ENCODE data around the gene YLPM1. TPM values are rescaled to one million over a fixed set of nuclear protein-coding genes. Genes with fewer than 3 reads are reported as not detected.
A peak's percentile ranks its signal among the peaks of the same experiment; 100 is the strongest.

Gene YLPM1
- total RNA-seq, 4 donors from 2014 or later, result 71.3 to 104 (median 84.8) TPM

DNA sequence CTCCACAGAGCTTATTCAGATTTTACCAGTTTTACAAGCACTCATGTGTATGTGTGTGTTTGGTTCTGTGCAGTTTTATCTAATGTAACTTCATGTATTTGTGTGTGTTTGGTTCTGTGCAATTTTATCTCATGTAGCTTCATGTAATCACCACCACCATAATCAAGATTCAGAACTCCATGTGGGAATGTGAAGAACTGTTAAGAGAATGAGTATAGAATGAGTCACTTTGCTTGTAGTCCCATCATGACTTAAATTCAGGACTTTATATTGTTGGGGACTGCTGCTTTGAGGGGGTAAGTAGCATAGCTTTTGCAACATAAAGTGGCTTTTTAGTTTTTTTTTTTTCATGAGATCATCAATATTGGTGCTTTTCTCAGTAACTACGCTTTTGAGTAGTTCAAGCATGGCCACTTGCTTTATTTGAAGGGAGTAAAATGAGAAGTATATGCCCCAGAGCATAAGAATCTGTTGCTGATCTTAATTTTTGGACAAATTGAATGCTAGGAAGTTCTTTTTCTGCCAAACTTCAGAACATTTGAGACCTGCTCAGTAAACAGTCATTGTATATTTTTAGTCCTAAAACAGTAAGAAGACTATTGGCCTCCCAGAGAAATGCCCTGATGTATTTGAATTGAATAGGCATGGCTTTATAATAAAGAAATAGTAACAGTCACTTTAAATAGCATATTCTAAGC, 84.0 kb downstream of the YLPM1 start:
- intact Hi-C loops (cut with DNase I), result no loop called here
- 89% methylated on average over 1 of the region's 1 CpG for WGBS, 2 donors

GRCh38 chr14:74848768-74849167, 85.7 kb downstream of the YLPM1 start:
- intact Hi-C loops (cut with DNase I), result no loop called here
- Histone ChIP-seq H3K36me3 (no peaks in the 10 kb centered on the region), H3K27ac (peak overlapping the region in 1 of 3 donors; percentile 21), H3K9me3 (no peaks in the 10 kb centered on the region), H3K4me3 (replicated peaks in 1 of 3) (no peak overlapping the region), H3K27me3 (no peaks in the 10 kb centered on the region), H3K4me1 (peaks cover 20 to 29% of the 10 kb centered on the region in 2 donors)
- no peak for DNase-seq
- TF ChIP-seq, protein P1, sequence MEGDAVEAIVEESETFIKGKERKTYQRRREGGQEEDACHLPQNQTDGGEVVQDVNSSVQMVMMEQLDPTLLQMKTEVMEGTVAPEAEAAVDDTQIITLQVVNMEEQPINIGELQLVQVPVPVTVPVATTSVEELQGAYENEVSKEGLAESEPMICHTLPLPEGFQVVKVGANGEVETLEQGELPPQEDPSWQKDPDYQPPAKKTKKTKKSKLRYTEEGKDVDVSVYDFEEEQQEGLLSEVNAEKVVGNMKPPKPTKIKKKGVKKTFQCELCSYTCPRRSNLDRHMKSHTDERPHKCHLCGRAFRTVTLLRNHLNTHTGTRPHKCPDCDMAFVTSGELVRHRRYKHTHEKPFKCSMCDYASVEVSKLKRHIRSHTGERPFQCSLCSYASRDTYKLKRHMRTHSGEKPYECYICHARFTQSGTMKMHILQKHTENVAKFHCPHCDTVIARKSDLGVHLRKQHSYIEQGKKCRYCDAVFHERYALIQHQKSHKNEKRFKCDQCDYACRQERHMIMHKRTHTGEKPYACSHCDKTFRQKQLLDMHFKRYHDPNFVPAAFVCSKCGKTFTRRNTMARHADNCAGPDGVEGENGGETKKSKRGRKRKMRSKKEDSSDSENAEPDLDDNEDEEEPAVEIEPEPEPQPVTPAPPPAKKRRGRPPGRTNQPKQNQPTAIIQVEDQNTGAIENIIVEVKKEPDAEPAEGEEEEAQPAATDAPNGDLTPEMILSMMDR (IDR thresholded peaks at IDR 0.05), result no peak
- TF ChIP-seq POLR2A (IDR thresholded peaks at IDR 0.05), result no peak
- WGBS, 2 donors, result 62 to 69% methylated on average over 2 of the region's 2 CpGs

More for the DNA sequence above, 84.0 kb downstream of the YLPM1 start:
- no peak for DNase-seq
- no peaks in the 10 kb centered on the region for H3K9me3 ChIP-seq
- no peaks in the 10 kb centered on the region for H3K27me3 ChIP-seq
- H3K4me3 ChIP-seq (replicated peaks in 1 of 3), result no peak overlapping the region
- no peaks in the 10 kb centered on the region for H3K36me3 ChIP-seq
- no peak overlapping the region for H3K27ac ChIP-seq
- TF ChIP-seq POLR2A (IDR thresholded peaks at IDR 0.05), result no peak
- TF ChIP-seq, protein P1 (IDR thresholded peaks at IDR 0.05), result no peak
- H3K4me1 ChIP-seq, result peaks cover 5 to 14% of the 10 kb centered on the region in 2 donors

- no peak overlapping the region for H3K4me3 ChIP-seq (replicated peaks in 1 of 3)
- no peaks in the 10 kb centered on the region for H3K9me3 ChIP-seq
- no peaks in the 10 kb centered on the region for H3K27me3 ChIP-seq
- intact Hi-C loops (cut with DNase I), result no loop called here
- peak overlapping the region; percentile 83 to 89 (median 85) for H3K27ac ChIP-seq
- WGBS, 2 donors, result 6 to 12% methylated on average over 2 of the region's 2 CpGs
- peaks cover 29 to 37% of the 10 kb centered on the region in 2 donors for H3K4me1 ChIP-seq
- H3K36me3 ChIP-seq, result no peaks in the 10 kb centered on the region
- peak; percentile 35 to 41 for DNase-seq
- TF ChIP-seq, protein P1 (IDR thresholded peaks at IDR 0.05), result peak in 1 of 6 experiments; percentile 14
- peak in 1 of 2 donors; percentile 37 for TF ChIP-seq POLR2A (IDR thresholded peaks at IDR 0.05)
Observed at GRCh38 chr14:74852922-74853530, 89.9 kb downstream of the YLPM1 start.

GRCh38 chr14:74853581-74853980, 90.5 kb downstream of the YLPM1 start:
- Histone ChIP-seq H3K36me3 (no peaks in the 10 kb centered on the region), H3K9me3 (no peaks in the 10 kb centered on the region), H3K4me3 (replicated peaks in 1 of 3) (no peak overlapping the region), H3K27ac (peak overlapping the region; percentile 83 to 89 (median 85)), H3K27me3 (no peaks in the 10 kb centered on the region), H3K4me1 (peaks cover 24 to 37% of the 10 kb centered on the region in 2 donors)
- DNase-seq, result no peak
- TF ChIP-seq, protein P1 (IDR thresholded peaks at IDR 0.05), result no peak
- TF ChIP-seq POLR2A (IDR thresholded peaks at IDR 0.05), result no peak
- intact Hi-C loops (cut with DNase I), result no loop called here
- 56% methylated on average over 4 of the region's 4 CpGs for WGBS, 2 donors

DNA sequence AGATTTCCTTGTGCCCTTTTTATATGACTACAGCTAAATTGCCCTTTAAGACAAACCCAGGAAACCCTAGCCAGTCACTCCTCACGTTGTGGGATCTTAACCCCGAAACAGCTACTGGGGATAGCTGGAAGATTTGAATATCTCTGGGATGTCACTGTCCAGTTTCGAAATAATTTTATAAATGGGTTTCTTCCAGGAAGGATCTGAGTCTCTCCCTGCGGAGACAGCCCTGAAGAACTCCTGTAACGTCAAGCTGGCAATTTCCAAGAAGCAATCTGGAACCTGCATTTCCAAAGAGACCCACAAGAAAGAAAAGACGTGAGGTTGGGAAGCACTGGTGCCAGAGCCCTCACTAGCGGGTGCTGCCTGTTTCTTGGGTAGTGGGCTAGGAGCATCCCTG, 91.9 kb downstream of the YLPM1 start:
- peak overlapping the region in 1 of 3 donors; percentile 89 for H3K27ac ChIP-seq
- TF ChIP-seq POLR2A (IDR thresholded peaks at IDR 0.05), result no peak
- TF ChIP-seq, protein P1 (IDR thresholded peaks at IDR 0.05), result no peak
- H3K27me3 ChIP-seq, result no peaks in the 10 kb centered on the region
- no peak for DNase-seq
- intact Hi-C loops (cut with DNase I), result no loop called here
- no peaks in the 10 kb centered on the region for H3K36me3 ChIP-seq
- WGBS, 2 donors, result 85 to 90% methylated on average over 7 of the region's 7 CpGs
- H3K4me1 ChIP-seq, result peaks cover 24 to 33% of the 10 kb centered on the region in 2 donors
- H3K9me3 ChIP-seq, result no peaks in the 10 kb centered on the region
- H3K4me3 ChIP-seq (replicated peaks in 1 of 3), result no peak overlapping the region

Measured in thyroid gland (tissue), 4 donors.